OCI-LY7 (cell line): ENCODE data around the gene WNT5A.

Experiments used
- EZH2phosphoT487 ChIP-seq: fragments of 200-600 bp; sonication (generic); IDR thresholded peaks from 2 replicates; pipeline ENCODE4 v1.6.1; 2018; ENCODE audit warnings: low read depth, borderline replicate concordance, mild to moderate bottlenecking, mixed run types, antibody characterized with exemption, low read length, moderate library complexity, mixed read lengths
- TF ChIP-seq, protein P1 (sequence below): fragments of 200-600 bp; sonication (generic); conservative IDR thresholded peaks from 2 replicates; pipeline ENCODE4 v1.5.1; 2014; ENCODE audit warnings: mild to moderate bottlenecking, antibody characterized with exemption, low read length, moderate library complexity, mixed read lengths

DNA sequence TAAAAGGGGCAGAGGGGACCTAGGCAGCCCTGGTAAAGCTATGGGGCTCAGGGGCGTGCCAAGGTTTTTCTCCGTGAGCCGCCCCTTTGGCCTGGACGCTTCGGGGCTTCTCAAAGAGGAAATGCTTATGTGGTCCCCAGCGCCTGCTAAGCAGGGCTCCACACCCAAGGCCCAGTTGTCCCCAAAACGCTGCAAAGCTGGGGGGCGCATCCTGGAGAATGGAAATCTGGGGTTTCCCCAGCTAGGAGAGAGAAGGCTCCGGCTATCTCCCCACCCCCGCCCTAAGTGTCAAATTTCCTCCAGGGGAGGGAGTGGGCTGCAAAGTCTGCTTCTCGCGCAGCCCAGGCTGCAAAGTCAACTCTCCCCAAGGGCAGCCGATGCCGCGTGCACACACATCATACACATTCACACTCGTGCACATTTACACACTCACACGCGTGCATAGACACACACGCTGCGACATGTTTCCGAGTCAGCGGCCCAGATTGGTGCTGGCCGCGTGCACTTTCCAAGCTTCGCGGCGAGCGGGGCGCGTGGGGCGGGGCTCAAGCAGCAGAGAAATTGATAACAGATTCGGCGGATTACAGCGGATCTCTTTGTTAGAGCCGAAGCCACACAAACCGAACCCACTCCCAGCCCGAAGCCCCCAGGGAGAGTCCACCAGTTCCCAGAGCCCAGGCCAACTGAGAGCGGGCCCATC lies 4.5 kb downstream of the WNT5A start:
- TF ChIP-seq, protein P1, sequence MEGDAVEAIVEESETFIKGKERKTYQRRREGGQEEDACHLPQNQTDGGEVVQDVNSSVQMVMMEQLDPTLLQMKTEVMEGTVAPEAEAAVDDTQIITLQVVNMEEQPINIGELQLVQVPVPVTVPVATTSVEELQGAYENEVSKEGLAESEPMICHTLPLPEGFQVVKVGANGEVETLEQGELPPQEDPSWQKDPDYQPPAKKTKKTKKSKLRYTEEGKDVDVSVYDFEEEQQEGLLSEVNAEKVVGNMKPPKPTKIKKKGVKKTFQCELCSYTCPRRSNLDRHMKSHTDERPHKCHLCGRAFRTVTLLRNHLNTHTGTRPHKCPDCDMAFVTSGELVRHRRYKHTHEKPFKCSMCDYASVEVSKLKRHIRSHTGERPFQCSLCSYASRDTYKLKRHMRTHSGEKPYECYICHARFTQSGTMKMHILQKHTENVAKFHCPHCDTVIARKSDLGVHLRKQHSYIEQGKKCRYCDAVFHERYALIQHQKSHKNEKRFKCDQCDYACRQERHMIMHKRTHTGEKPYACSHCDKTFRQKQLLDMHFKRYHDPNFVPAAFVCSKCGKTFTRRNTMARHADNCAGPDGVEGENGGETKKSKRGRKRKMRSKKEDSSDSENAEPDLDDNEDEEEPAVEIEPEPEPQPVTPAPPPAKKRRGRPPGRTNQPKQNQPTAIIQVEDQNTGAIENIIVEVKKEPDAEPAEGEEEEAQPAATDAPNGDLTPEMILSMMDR: no peak
- no peak for TF ChIP-seq EZH2phosphoT487
